Occipital lobe (tissue), 2 donors: ENCODE data around the gene EFNB3. TPM values are rescaled to one million over a fixed set of nuclear protein-coding genes. Genes with fewer than 3 reads are reported as not detected.

Source experiments
- DNase-seq: peaks from one replicate; lab custom pipeline; 2025; lab: John Stamatoyannopoulos, UW
- total RNA-seq: library from RNA; depleted of rRNA; stranded (reverse); fragments of >200 nt; gene quantifications from one replicate; pipeline ENCODE4 v1.2.3, GENCODE V29; 2014

EFNB3 gene
- total RNA-seq, 1 donor from 2014 or later, result 13.7 TPM

DNA sequence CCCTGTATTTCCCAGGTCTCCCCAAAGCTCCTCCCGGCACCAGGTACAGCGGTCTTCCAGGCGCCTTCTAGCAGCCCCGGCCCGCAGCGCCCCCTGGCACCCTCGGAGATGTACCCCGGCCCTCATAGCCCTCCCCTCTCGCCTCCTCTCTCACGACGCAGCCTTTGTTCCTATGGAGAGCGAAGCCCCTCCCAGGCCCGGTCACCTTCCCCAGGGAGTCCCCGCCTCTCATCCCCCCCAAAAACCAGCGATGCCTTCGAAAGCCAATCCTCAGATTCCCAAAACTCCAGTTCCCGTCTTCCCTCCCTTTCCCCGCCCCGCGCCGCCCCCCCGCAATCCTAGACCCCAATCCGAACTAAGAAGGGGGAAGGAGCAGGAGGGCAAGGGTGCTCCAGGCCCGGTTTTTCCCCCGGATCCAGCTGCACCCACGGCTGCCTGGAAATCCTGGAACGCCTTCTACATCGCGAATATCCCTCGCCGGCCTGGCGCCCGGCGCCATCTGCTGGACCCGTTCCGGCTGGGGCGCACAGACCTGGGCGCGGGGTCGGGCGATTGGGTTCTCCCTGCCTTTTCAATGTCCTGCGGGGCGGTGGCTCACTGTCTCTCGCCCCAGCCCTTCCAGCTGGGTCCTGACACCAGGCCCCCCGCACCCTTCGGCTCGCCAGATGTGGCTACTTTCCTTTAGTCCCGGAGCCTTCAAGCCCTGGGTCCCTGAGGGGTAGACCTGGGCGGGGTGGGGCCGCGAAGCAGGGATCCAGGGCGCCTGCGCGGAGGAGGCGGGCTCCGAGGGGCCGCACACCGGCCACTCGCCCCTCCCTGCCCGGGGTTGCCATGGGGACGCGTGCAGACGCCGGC, 12.1 kb downstream of the EFNB3 start, which contains the start of gene DNAH2:
TSS of gene DNAH2 (plus strand) at position 844 of the 855 bp plus-strand sequence. CDS start 1,991 bp downstream, outside the sequence.
- peak; percentile 72 for DNase-seq

DNA sequence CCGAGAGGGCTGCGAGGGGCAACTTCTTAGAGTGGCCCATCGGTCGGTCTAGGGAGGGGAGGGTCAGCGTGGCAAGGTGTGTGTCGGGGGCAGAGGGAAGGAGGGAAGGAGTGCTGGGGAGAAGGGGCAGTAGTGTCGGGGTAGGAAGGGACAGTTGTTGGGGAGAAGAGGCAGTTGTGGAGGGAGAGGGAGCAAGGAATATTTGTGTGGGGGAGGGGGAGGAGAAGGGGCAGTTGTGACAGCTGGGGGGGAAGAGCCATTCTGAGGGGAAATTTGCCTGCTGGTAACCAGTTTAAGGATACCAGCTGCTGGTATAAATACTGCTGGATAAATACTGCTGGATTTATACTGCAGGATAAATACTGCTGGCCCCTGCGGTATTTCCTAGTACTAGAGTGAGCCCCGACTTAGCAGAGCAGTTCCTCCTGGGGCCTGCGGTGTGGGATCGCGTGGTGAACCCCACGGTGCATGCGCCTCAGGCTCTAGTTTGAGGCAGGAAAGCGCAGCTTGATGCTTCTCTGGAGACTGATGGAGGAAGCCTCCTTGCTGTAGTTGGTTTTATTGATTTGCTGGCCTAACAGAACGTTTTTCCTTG, 12.9 kb downstream of the EFNB3 start:
- DNase-seq, result no peak

DNA sequence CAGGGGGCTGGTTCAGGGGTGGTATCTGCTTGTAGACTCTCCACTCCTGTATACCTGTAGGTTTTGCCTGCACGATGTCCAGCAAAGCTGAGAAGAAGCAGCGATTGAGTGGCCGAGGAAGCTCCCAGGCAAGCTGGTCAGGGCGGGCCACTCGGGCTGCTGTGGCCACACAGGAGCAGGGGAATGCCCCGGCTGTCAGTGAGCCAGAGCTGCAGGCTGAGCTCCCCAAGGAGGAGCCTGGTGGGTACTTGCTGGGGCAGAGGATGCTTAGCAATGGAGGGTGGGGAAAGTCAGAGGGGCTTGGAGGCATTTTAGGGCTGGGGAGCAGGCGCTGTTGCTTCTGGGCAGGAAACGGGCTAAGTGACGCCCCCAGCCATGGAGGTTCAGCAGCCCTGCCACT, 14.7 kb downstream of the EFNB3 start:
- DNase-seq, result no peak

DNA sequence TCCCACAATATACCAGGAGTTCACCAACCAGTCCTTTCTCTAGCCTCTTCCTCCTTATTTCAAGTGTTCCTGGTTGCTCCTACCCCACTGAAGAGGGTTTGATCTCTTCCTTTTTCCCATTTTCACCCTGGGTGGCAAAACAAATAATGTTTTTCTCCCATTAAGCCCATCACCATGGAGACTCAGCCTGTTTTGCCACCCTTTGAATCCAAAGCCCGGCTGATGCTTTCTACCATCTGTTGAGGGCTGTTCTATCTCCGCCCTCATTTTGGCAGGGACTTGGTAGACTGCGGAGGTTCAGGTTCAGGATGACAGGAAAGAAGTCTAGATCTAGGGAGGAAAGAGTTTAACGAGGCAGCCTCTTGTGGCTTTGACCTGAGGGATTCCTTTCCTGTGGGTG, 15.1 kb downstream of the EFNB3 start:
- DNase-seq, result no peak

- DNase-seq, result no peak
Measured at GRCh38 chr17:7721612-7722011, 16.6 kb downstream of the EFNB3 start.

- DNase-seq, result no peak
Measured at GRCh38 chr17:7727886-7728285, 22.9 kb downstream of the EFNB3 start.

- DNase-seq, result no peak
Measured at GRCh38 chr17:7729816-7730215, 24.8 kb downstream of the EFNB3 start.

DNA sequence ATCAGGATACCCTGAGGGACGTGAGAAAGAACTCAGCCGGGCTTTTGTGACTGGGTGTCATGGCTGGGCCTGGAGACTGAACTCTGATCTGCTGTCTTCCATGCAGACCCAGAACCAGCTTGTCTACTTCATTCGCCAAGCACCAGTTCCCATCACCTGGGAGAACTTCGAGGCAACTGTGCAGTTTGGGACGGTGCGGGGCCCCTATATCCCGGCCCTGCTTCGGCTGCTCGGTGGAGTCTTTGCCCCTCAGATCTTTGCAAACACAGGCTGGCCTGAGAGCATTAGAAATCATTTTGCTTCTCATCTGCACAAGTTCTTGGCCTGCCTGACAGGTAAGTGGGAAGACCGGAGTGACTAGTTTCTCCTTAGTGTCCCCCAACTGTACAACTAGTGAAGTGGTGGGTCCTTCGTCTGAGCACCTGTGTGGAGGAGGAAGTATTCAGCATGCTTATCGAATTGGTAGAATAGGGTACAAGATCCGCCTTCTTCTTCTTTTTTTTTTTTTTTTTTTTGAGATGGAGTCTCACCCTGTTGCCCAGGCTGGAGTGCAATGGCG, 28.1 kb downstream of the EFNB3 start:
- DNase-seq, result no peak

DNA sequence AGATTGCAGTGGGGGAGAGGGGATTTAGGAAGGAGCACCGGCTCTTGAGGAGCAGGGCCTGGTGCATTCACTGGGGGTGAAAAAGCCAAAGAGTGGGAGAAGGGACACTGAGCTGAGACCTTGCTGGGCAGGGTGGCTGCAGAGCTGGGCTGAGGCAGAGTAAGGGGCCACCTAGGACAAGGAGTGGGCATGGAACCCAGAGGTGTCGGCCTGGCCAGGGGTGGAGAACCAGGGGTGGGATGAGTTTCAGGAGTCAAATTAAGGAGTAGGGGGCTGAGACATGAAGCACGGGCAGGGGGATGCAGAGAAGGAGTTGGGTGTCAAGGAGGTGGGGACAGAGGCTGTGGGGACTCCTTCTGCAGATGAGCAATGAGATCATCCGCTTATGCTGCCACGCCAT, 32.6 kb downstream of the EFNB3 start:
- no peak for DNase-seq

- DNase-seq, result no peak
Measured at GRCh38 chr17:7739746-7740145, 34.7 kb downstream of the EFNB3 start.

DNA sequence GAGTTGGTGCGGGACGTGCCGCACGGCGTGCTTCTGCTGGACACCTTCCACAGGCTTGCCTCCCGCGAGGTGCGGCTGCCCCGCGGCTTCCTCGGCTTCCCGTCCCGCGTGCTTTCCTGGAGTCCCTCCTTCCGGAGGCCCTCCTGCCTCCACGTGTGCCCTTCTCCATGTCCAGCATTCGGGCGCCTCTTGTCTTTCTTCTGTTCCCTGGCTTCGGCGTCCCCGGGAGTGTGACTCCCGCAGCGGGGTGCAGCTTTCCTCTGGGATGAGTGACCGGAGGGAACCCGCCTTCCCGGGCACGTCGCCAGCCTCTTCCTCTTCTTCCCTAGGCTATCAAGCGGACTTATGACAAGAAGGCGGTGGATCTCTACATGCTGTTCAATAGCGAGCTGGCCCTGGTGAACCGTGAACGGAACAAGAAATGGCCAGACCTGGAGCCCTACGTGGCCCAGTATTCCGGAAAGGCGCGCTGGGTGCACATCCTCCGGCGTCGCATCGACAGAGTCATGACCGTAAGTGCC, 35.5 kb downstream of the EFNB3 start:
- no peak for DNase-seq

- no peak for DNase-seq
Measured at GRCh38 chr17:7742729-7743128, 37.7 kb downstream of the EFNB3 start.

- no peak for DNase-seq
Measured at GRCh38 chr17:7744416-7744815, 39.4 kb downstream of the EFNB3 start.

DNA sequence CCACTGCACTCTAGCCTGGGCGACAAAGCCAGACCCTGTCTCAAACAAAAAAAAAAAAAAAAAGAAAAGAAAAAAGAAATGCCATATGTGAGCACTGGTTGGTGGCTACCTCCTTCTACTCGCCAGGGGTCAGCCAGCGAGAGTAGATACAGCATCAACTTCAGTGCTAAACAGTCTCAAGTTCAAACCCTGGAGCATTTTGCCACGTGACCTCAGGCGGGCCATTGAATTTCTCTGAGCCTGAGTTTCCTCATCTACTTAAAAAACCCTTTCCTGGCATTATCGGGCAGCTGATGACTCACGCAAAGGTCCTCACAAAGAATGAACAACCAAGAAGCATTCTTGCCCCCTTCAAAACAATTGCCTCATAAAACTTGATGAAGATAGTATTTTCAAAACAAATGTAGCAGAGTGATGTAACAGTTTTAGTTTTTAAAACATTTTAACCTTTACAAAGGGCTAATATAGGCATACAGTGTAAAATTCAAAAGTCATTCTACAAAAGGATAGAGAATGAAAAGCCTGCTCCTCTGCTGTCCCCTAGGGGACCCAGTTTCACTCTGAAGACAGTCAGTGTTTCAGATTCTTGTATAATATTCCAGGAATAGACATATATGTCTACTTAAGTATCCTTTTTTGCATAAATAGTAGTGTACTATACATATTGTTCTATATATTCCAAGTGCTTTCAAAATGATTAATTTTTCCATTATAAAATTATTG, 40.9 kb downstream of the EFNB3 start:
- no peak for DNase-seq

DNA sequence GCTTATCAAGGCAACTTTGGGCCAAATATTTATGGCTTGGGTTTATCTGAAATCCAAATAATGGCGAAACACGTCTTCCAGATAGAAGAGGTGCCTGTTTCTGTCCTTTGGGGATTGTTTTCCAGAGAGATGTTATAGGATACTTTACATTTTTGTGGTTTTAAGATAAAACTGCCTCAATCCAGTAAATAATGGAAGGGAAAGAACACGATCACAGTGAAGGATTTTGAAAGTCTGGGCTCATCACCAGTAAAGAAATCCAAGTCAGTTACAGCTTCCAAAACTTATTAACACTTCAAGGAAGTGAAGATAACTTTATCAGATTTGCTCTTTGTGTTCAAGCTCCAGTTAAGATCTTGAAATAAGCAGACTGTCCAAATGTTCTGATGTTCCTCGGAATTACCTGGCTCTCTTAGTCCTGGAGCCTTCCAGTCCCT, 42.7 kb downstream of the EFNB3 start:
- no peak for DNase-seq

- no peak for DNase-seq
Measured at GRCh38 chr17:7748076-7748775, 43.2 kb downstream of the EFNB3 start.

DNA sequence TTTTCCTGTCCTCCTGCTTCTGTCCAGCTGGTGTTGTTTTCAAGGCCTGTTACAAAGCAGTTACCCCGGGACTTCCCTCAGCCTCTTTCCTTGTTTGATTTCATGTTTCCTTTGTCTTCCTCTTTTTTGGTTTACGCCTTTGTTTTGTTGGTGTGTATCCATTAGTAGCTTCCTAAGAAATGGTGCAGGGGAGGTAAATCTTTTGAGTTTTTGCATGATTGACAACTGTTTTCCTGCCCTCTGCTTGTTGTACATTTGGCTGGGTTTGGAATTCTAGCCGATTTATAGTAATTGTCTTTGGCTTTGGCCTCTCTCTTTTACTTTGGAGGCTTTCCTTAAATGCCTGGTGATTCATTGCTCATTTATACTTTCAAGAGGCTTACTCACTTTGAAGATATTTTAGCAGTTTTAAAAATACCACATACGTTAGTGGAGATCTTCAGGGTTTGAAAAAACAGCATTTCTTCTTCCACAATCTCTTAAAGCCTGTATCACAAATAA, 45.4 kb downstream of the EFNB3 start:
- no peak for DNase-seq

DNA sequence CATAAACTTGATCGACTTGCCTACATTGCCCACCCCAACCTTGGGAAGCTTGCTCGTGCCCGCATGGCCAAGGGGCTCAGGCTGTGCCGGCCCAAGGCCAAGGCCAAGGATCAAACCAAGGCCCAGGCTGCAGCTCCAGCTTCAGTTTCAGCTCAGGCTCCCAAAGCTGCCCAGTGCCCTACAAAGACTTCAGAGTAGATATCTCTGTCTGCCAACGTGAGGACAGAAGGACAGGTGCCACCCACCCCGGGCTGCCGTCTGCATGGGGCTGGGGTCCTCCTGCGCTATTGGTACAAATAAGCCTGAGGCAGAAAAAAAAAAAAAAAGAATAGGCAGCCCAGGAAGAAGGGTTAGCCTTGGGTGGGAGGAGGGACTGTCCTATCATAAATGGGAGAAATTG, 49.7 kb downstream of the EFNB3 start:
- no peak for DNase-seq

DNA sequence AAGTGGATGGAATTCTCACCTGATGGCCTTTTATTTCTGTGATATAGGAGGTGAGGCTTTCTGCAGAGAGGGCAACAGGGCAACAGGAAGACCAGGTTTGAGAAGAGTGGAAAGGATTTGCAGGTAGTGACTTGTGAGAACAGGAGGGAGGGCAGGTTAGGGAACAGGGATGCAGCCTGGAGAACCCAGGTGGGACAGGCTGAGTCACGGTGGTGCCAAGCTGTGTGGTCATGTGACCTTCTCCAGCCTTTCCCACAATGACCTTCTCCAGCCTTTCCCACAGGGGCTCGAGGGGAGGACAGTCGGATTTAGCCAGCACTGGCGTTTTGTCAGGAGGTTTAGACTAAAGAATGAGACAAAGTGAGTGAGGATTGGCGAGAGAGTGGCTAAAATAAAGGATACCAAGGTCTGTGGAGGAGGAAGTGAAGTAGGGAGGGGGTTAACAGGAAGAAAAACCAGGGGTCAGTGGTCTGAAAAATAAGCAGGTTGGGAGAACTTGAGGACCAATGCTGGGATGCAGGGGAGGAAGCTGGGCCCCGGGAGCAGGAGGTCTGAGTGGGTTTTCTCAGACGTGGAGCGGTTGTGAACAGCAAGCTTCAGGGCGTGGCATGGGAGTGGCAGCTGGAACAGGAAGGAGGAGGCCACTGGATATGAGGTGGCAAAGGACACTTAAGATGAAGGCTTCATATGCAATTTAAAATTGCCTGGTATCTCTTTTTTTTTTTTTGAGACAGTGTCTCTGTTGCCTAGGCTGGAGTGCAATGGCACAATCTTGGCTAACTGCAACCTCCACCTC, 50.3 kb downstream of the EFNB3 start:
- no peak for DNase-seq

DNA sequence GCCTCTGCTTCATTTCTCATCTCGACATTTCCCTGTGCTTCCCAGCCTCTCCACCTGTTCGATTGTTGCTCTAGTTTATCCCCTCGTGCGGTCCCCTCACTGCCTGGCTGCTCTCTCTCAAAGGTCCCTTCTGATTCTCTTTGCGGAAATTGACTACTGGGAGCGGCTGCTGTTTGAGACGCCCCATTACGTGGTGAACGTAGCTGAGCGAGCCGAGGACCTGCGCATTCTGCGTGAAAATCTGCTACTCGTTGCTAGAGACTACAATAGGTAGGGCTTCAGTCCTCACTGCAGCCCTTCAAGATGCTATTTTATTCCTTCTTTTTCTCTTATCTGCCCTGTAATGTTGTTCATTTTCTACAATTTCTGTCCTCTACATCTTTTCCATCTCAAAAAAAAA, 52.0 kb downstream of the EFNB3 start:
- no peak for DNase-seq
